ENCODE results near the gene UFC1. TPM values are rescaled to one million over a fixed set of nuclear protein-coding genes. Genes with fewer than 3 reads are reported as not detected.

The UFC1 gene
- total and polyA plus RNA-seq, 2 experiments from 2014 or later = 105 to 119 TPM

GRCh38 chr1:161198897-161199431, 45.2 kb downstream of the UFC1 start, which contains the start of gene ADAMTS4:
ADAMTS4 (minus strand) TSS chr1:161199054; CDS start chr1:161198627, 427 bp downstream.
- Histone ChIP-seq H3K4me2 (peak within 1 kb of the TSS; percentile 76), H2AFZ (no peak within 1 kb of the TSS), H3K4me3 (no peak within 1 kb of the TSS), H3K27ac (peak within 1 kb of the TSS; percentile 96), H3K9me2 (replicated peaks; ENCODE audit: insufficient read depth) (no peaks in the 10 kb centered on the region), H3K36me3 (replicated peaks; ENCODE audit: insufficient read depth, low read depth) (no peaks in the 10 kb centered on the region), H4K20me1 (ENCODE audit: insufficient read depth, poor library complexity, severe bottlenecking) (no peaks in the 10 kb centered on the region), H3K27me3 (no peaks in the 10 kb centered on the region), H3K9me3 (ENCODE audit: low read depth) (no peaks in the 10 kb centered on the region), H3K4me1 (ENCODE audit: insufficient read depth) (peaks cover 42% of the 10 kb centered on the region), H3K79me2 (peaks cover 15% of the 10 kb centered on the region)
- 67% methylated on average over 11 of the region's 11 CpGs for WGBS (ENCODE audit: low lambda C conversion rate, missing lambda C conversion rate)
- DNase-seq (ENCODE audit: low spot score) = peak; percentile 65
- TF ChIP-seq CTCF (IDR thresholded peaks at IDR 0.05; ENCODE audit: poor library complexity) (no peak), EZH2 (IDR thresholded peaks at IDR 0.05; ENCODE audit: borderline replicate concordance) (no peak), EZH2phosphoT487 (IDR thresholded peaks at IDR 0.05; ENCODE audit: low read depth, severe bottlenecking, unreplicated experiment) (no peak)

GRCh38 chr1:161199506-161200139, 45.8 kb downstream of the UFC1 start:
- no peak overlapping the region for H3K4me3 ChIP-seq

GRCh38 chr1:161200421-161200991, 46.7 kb downstream of the UFC1 start:
- WGBS (ENCODE audit: low lambda C conversion rate, missing lambda C conversion rate) = 80% methylated on average over 5 of the region's 5 CpGs
- Histone ChIP-seq H3K36me3 (replicated peaks; ENCODE audit: insufficient read depth, low read depth) (no peaks in the 10 kb centered on the region), H2AFZ (no peak overlapping the region), H3K9me3 (ENCODE audit: low read depth) (no peaks in the 10 kb centered on the region), H3K4me2 (no peak overlapping the region), H3K79me2 (peaks cover 28% of the 10 kb centered on the region), H3K27me3 (no peaks in the 10 kb centered on the region), H4K20me1 (ENCODE audit: insufficient read depth, poor library complexity, severe bottlenecking) (no peaks in the 10 kb centered on the region), H3K4me1 (ENCODE audit: insufficient read depth) (peaks cover 42% of the 10 kb centered on the region), H3K9me2 (replicated peaks; ENCODE audit: insufficient read depth) (no peaks in the 10 kb centered on the region), H3K27ac (peak overlapping the region; percentile 95), H3K4me3 (no peak overlapping the region)
- TF ChIP-seq EZH2 (IDR thresholded peaks at IDR 0.05; ENCODE audit: borderline replicate concordance) = no peak
- no peak for TF ChIP-seq CTCF (IDR thresholded peaks at IDR 0.05; ENCODE audit: poor library complexity)
- TF ChIP-seq EZH2phosphoT487 (IDR thresholded peaks at IDR 0.05; ENCODE audit: low read depth, severe bottlenecking, unreplicated experiment) = no peak
- no peak for DNase-seq (ENCODE audit: low spot score)

More at GRCh38 chr1:161199506-161200139, 45.8 kb downstream of the UFC1 start:
- H3K27ac ChIP-seq = peak overlapping the region; percentile 96
- no peaks in the 10 kb centered on the region for H3K36me3 ChIP-seq (replicated peaks; ENCODE audit: insufficient read depth, low read depth)
- DNase-seq (ENCODE audit: low spot score) = no peak
- no peak for TF ChIP-seq EZH2phosphoT487 (IDR thresholded peaks at IDR 0.05; ENCODE audit: low read depth, severe bottlenecking, unreplicated experiment)
- TF ChIP-seq CTCF (IDR thresholded peaks at IDR 0.05; ENCODE audit: poor library complexity) = no peak
- TF ChIP-seq EZH2 (IDR thresholded peaks at IDR 0.05; ENCODE audit: borderline replicate concordance) = no peak
- H4K20me1 ChIP-seq (ENCODE audit: insufficient read depth, poor library complexity, severe bottlenecking) = no peaks in the 10 kb centered on the region
- H3K27me3 ChIP-seq = no peaks in the 10 kb centered on the region
- no peak overlapping the region for H2AFZ ChIP-seq
- H3K9me2 ChIP-seq (replicated peaks; ENCODE audit: insufficient read depth) = no peaks in the 10 kb centered on the region
- H3K79me2 ChIP-seq = peaks cover 22% of the 10 kb centered on the region
- WGBS (ENCODE audit: low lambda C conversion rate, missing lambda C conversion rate) = 73% methylated on average over 4 of the region's 5 CpGs
- H3K4me2 ChIP-seq = peak overlapping the region; percentile 41
- no peaks in the 10 kb centered on the region for H3K9me3 ChIP-seq (ENCODE audit: low read depth)
- peaks cover 42% of the 10 kb centered on the region for H3K4me1 ChIP-seq (ENCODE audit: insufficient read depth)

Measured in hepatocyte (in vitro differentiated cells).